WTC11 (cell line): ENCODE measurements around the gene ITPR2.
"Not testable (repeated sequence)": the region's sequence is repeated elsewhere in the genome, so short reads cannot be mapped to it uniquely, and the experiment has no call there.

Experiments used
- FOXK1 ChIP-seq: sonication (generic); formaldehyde crosslinking; IDR thresholded peaks from 2 replicates; pipeline ENCODE4 v1.8.0; 2022; ENCODE audit warnings: mild to moderate bottlenecking, moderate library complexity, missing genetic modification reagents
- GTF2I ChIP-seq: fragments of 250-450 bp; sonication (Bioruptor Pico); conservative IDR thresholded peaks from 2 replicates; pipeline ENCODE4 v1.4.0; 2021; ENCODE audit warnings: mild to moderate bottlenecking
- MYBL2 ChIP-seq: sonication (generic); formaldehyde crosslinking; IDR thresholded peaks from 2 replicates; pipeline ENCODE4 v1.8.1; 2023; ENCODE audit warnings: mild to moderate bottlenecking, moderate library complexity, missing genetic modification reagents
- NR1H2 ChIP-seq: sonication (generic); formaldehyde crosslinking; IDR thresholded peaks from 2 replicates; pipeline ENCODE4 v1.9.0; 2021; ENCODE audit warnings: mild to moderate bottlenecking, moderate library complexity, missing genetic modification reagents
- SP1 ChIP-seq: sonication (generic); formaldehyde crosslinking; conservative IDR thresholded peaks from 2 replicates; pipeline ENCODE4 v1.8.1; 2022; ENCODE audit warnings: missing genetic modification reagents
- ZNF219 ChIP-seq: sonication (generic); formaldehyde crosslinking; IDR thresholded peaks from 2 replicates; pipeline ENCODE4 v1.8.0; 2023; ENCODE audit warnings: missing genetic modification reagents, mild to moderate bottlenecking, borderline replicate concordance
- ZNF263 ChIP-seq: sonication (generic); formaldehyde crosslinking; IDR thresholded peaks from 2 replicates; pipeline ENCODE4 v1.8.1; 2022; ENCODE audit warnings: low read depth, mild to moderate bottlenecking, moderate library complexity, missing genetic modification reagents
- TF ChIP-seq, protein P1 (sequence below): fragments of 200-600 bp; IDR thresholded peaks from 2 replicates; pipeline ENCODE4 v1.8.0; 2022; ENCODE audit warnings: antibody characterized with exemption
- TF ChIP-seq, protein P2 (sequence below): sonication (generic); formaldehyde crosslinking; IDR thresholded peaks from 2 replicates; pipeline ENCODE4 v1.8.1; 2023; ENCODE audit warnings: mild to moderate bottlenecking, missing genetic modification reagents
- TF ChIP-seq, protein P3 (sequence below): sonication (generic); formaldehyde crosslinking; IDR thresholded peaks from 2 replicates; pipeline ENCODE4 v1.8.1; 2023; ENCODE audit warnings: mild to moderate bottlenecking, missing genetic modification reagents, moderate library complexity

DNA sequence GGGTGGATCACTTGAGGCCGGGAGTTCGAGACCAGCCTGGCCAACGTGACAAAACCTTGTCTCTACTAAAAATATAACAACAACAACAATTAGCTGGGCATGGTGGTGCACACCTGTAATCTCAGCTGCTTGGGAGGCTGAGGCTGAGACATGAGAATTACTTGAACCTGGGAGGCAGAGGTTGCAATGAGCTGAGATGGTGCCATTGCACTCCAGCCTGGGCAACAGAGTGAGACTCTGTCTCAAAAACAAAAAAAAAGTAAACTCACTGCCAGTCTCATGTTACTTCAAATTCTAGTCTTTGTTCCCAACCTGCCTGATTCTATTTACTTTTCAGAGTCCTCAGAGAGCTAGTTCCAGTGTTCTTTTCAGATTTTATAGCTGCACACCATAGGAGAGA, 29.8 kb upstream of the ITPR2 start:
- TF ChIP-seq GTF2I (CRISPR knock-in tag); ZNF219; SP1; ZNF263 (CRISPR knock-in tag); FOXK1 (CRISPR knock-in tag); MYBL2 (CRISPR knock-in tag); NR1H2: not testable (repeated sequence)
- TF ChIP-seq, protein P1, sequence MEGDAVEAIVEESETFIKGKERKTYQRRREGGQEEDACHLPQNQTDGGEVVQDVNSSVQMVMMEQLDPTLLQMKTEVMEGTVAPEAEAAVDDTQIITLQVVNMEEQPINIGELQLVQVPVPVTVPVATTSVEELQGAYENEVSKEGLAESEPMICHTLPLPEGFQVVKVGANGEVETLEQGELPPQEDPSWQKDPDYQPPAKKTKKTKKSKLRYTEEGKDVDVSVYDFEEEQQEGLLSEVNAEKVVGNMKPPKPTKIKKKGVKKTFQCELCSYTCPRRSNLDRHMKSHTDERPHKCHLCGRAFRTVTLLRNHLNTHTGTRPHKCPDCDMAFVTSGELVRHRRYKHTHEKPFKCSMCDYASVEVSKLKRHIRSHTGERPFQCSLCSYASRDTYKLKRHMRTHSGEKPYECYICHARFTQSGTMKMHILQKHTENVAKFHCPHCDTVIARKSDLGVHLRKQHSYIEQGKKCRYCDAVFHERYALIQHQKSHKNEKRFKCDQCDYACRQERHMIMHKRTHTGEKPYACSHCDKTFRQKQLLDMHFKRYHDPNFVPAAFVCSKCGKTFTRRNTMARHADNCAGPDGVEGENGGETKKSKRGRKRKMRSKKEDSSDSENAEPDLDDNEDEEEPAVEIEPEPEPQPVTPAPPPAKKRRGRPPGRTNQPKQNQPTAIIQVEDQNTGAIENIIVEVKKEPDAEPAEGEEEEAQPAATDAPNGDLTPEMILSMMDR = not testable (repeated sequence)
- TF ChIP-seq, protein P2, sequence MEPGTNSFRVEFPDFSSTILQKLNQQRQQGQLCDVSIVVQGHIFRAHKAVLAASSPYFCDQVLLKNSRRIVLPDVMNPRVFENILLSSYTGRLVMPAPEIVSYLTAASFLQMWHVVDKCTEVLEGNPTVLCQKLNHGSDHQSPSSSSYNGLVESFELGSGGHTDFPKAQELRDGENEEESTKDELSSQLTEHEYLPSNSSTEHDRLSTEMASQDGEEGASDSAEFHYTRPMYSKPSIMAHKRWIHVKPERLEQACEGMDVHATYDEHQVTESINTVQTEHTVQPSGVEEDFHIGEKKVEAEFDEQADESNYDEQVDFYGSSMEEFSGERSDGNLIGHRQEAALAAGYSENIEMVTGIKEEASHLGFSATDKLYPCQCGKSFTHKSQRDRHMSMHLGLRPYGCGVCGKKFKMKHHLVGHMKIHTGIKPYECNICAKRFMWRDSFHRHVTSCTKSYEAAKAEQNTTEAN (CRISPR knock-in tag) = not testable (repeated sequence)
- TF ChIP-seq, protein P3, sequence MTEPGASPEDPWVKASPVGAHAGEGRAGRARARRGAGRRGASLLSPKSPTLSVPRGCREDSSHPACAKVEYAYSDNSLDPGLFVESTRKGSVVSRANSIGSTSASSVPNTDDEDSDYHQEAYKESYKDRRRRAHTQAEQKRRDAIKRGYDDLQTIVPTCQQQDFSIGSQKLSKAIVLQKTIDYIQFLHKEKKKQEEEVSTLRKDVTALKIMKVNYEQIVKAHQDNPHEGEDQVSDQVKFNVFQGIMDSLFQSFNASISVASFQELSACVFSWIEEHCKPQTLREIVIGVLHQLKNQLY = not testable (repeated sequence)
